Erythroblast (primary cell): ENCODE measurements around the gene ZNF8.

ENCODE experiments used
- DNase-seq, 2 experiments: peaks; one replicate each; lab custom pipeline; 2025; lab: John Stamatoyannopoulos, UW
- GATA1 ChIP-seq: IDR thresholded peaks from 2 replicates; pipeline ENCODE4 v1.6.1; 2011; ENCODE audit warnings: low read depth, mild to moderate bottlenecking, control low read depth, low read length, moderate library complexity
- POLR2A ChIP-seq: IDR thresholded peaks from 2 replicates; pipeline ENCODE4 v1.6.1; 2011; ENCODE audit warnings: mild to moderate bottlenecking, low read length

The ZNF8 gene

GRCh38 chr19:58311345-58311865 is 32.6 kb downstream of the ZNF8 start:
- no peak for TF ChIP-seq GATA1
- no peak for TF ChIP-seq POLR2A
- no peak for DNase-seq

- TF ChIP-seq GATA1 (no peak), POLR2A (no peak)
- DNase-seq = no peak
Observed at GRCh38 chr19:58315580-58315979, 36.8 kb downstream of the ZNF8 start.

DNA sequence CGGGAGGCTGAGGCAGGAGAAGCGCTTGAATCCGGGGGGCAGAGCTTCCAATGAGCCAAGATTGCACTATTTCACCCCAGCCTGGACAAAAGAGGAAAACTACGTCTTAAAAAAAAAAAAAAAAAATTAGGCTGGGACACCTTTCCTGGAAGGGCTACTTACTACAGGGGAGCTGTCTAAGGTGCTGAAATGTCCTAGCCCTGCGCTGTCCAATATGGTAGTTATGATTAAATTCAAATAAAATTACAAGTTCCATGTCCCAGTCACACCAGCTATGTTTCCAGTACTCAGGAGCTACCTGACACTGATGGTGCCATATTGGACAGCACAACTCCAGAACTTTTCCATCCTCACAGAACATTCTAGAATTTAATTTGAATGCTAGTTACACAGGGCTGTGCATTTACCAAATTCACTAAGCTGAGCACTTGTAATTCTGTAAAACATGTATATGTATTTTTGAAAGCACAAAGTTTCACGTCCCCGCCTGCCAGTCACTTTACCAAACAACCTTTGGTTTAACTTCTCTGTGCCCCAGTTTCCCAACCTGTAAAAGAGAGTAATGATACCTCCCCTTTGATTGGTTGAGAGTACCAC is 38.8 kb downstream of the ZNF8 start:
- peak; percentile 63 to 67 for DNase-seq
- TF ChIP-seq POLR2A (no peak), GATA1 (no peak)

GRCh38 chr19:58318297-58318696 is 39.5 kb downstream of the ZNF8 start:
- no peak for DNase-seq
- TF ChIP-seq POLR2A (no peak), GATA1 (no peak)

DNA sequence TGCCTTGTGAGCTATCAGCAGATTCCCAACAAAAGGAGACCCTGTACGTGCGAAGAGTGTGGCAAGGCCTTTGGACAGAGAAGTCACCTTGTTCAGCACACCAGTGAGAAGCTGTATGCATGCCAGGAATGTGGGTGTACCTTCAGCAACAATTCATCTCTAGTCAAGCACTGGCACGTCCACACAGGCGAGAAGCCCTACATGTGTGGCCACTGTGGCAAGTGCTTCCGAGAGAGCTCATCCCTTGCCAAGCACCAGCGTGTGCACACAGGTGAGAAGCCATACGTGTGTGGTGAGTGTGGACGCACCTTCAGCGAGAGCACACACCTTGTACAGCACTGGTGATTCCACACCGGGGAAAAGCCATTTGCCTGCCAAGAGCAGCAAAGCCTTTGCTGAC is 40.5 kb downstream of the ZNF8 start:
- DNase-seq = no peak
- TF ChIP-seq POLR2A (no peak), GATA1 (no peak)

GRCh38 chr19:58325311-58326022 is 46.7 kb downstream of the ZNF8 start:
- TF ChIP-seq POLR2A = no peak
- TF ChIP-seq GATA1 = no peak
- no peak for DNase-seq

DNA sequence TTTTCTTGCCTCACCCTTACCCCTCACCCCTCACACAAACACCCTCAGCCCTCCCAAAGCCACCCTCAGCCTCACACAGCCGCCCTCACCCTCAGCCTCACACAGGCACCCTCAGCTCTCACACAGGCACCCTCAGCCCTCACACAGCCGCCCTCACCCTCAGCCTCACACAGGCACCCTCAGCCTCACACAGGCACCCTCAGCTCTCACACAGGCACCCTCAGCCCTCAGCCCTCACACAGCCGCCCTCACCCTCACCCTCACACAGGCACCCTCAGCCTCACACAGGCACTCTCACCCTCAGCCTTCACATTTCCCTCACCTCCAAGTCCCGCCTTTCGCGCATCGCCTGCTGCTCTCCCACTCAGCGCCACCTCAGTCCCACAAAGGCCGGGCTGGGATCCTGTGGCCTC is 47.8 kb downstream of the ZNF8 start:
- no peak for DNase-seq
- TF ChIP-seq POLR2A (no peak), GATA1 (no peak)

GRCh38 chr19:58326914-58327726 is 48.4 kb downstream of the ZNF8 start, which contains the start of gene ZSCAN22:
Gene ZSCAN22, plus strand, starts transcription at chr19:58326994. Its CDS starts 7,809 bp downstream, at chr19:58334803.
- peak; percentile 96 to 98 for DNase-seq
- TF ChIP-seq GATA1 (no peak), POLR2A (peak; percentile 78)

DNA sequence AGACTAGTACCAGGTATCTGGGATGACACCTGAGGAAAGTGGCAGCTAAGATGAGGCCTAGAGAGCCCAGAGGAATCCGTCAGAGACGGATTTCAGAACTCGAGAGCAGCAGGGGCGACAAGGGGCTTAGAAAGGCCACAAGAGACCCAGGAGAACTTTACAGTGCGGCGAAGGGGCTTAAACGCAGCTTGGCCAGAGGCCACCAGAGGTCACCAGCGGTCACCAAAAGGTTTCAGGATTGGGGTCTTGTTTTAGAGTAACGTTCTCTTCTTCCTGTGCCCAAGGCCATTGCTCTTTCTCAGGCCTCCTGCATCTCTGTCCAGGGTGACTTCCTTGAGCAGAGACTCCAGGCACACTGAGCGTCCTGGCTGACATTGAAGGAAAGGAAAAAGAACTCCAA is 50.2 kb downstream of the ZNF8 start:
- TF ChIP-seq POLR2A (no peak), GATA1 (no peak)
- peak; percentile 41 to 46 for DNase-seq

DNA sequence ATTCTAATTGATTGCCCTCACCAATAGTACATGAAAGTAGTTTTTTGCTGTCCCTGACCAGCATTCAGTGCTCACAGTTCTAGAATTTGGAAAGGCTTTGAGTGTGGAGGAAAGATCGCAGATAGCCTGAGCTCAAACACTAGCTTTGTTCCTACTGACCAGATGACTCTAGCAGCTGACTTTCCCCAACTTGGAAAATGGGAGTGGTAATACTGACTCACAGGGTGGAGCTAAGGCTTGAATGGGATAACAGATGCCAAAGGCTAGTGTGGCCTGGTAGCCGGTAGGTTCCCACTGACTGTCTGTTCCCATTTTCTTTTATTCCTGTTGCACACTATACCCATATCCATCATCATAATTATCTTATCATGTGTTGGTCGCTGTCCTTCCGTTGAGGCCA is 51.7 kb downstream of the ZNF8 start:
- no peak for TF ChIP-seq POLR2A
- TF ChIP-seq GATA1 = no peak
- peak in 1 of 2 experiments; percentile 41 for DNase-seq

GRCh38 chr19:58332697-58333096 is 53.9 kb downstream of the ZNF8 start:
- no peak for DNase-seq
- TF ChIP-seq POLR2A (no peak), GATA1 (no peak)

DNA sequence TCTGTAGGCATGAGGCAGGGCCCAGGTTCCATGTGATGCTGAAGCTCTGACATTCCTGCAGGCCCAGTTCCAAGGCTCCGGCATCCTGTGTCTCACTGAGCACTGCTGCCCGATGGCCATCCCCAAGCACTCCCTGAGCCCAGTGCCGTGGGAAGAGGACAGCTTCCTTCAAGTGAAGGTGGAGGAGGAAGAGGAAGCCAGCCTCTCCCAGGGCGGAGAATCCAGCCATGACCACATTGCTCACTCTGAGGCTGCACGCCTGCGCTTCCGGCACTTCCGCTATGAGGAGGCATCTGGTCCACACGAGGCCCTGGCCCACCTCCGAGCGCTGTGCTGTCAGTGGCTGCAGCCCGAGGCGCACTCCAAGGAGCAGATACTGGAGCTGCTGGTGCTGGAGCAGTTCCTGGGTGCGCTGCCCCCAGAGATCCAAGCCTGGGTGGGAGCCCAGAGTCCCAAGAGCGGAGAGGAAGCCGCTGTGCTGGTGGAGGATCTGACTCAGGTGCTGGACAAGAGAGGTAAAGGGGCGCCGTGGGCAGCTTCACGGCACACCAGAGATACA is 56.0 kb downstream of the ZNF8 start:
- no peak for DNase-seq
- TF ChIP-seq GATA1 (no peak), POLR2A (no peak)

- DNase-seq = no peak
Observed at GRCh38 chr19:58335630-58336029, 56.9 kb downstream of the ZNF8 start.

DNA sequence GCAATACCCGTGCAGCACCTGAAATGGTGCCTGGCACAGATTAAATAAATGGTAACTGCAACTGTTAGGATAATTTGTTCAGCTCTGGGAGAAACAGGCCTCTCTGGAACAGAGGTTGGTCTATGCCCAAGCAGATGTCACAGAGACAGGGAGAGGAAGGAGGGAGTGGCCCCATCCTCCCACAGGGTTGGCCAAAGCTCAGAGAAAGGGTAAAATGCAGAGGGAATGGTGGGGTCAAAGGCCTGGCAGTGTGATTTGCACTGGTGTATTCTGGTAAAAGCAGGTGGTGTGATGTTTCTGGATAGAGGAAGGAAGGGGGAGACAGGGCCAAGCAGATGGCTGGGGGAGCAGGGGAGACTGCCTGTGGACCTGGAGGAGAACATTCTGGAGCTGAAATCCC is 57.5 kb downstream of the ZNF8 start:
- TF ChIP-seq POLR2A (no peak), GATA1 (no peak)
- DNase-seq = no peak

More at GRCh38 chr19:58335630-58336029, 56.9 kb downstream of the ZNF8 start:
- TF ChIP-seq GATA1 = no peak
- no peak for TF ChIP-seq POLR2A
